Activated CD4-positive, alpha-beta memory T cell treated with anti-CD3 and anti-CD28 coated beads for 36 hours (primary cell): ENCODE data around the gene CDC34. TPM values are rescaled to one million over a fixed set of nuclear protein-coding genes. Genes with fewer than 3 reads are reported as not detected.
A peak's percentile ranks its signal among the peaks of the same experiment; 100 is the strongest.

Source experiments
- CTCF ChIA-PET: fragments of 350-600 bp; sonication (Branson Sonifier 250); formaldehyde crosslinking; loops from one replicate; lab custom pipeline; 2021; ENCODE audit warnings: antibody characterized with exemption, inconsistent platforms; lab: Charles Lee
- POLR2A ChIA-PET: fragments of 350-600 bp; sonication (Branson Sonifier 250); formaldehyde crosslinking; loops from one replicate; lab custom pipeline; 2021; ENCODE audit warnings: antibody characterized with exemption; lab: Charles Lee
- DNase-seq: peaks from one replicate; pipeline ENCODE4 v3.0.0-alpha.2; 2020
- H3K27ac Mint-ChIP-seq: one replicate; pipeline ENCODE4 v1.8.0; 2021; ENCODE audit warnings: mixed read lengths
- H3K27me3 Mint-ChIP-seq: one replicate; pipeline ENCODE4 v1.8.0; 2021; ENCODE audit warnings: mixed read lengths
- H3K36me3 Mint-ChIP-seq: one replicate; pipeline ENCODE4 v1.8.0; 2021; ENCODE audit warnings: mixed read lengths
- H3K4me1 Mint-ChIP-seq: one replicate; pipeline ENCODE4 v1.8.0; 2021; ENCODE audit warnings: low read depth, mixed read lengths
- H3K4me3 Mint-ChIP-seq: one replicate; pipeline ENCODE4 v1.8.0; 2021; ENCODE audit warnings: mild to moderate bottlenecking, mixed read lengths
- H3K9me3 Mint-ChIP-seq: one replicate; pipeline ENCODE4 v1.8.0; 2021; ENCODE audit warnings: mixed read lengths
- intact Hi-C: fragments of 100-400 bp; cut with micrococcal nuclease; formaldehyde crosslinking; loops from one replicate; pipeline ENCODE4 v1.15.1; 2023
- total RNA-seq, 2 experiments: library from RNA; stranded (reverse); gene quantifications; one replicate each; pipeline ENCODE4 v1.2.3, GENCODE V29; 2021

CDC34 gene
- total RNA-seq, 2 experiments from 2014 or later, result 45.9 to 46.4 TPM

DNA sequence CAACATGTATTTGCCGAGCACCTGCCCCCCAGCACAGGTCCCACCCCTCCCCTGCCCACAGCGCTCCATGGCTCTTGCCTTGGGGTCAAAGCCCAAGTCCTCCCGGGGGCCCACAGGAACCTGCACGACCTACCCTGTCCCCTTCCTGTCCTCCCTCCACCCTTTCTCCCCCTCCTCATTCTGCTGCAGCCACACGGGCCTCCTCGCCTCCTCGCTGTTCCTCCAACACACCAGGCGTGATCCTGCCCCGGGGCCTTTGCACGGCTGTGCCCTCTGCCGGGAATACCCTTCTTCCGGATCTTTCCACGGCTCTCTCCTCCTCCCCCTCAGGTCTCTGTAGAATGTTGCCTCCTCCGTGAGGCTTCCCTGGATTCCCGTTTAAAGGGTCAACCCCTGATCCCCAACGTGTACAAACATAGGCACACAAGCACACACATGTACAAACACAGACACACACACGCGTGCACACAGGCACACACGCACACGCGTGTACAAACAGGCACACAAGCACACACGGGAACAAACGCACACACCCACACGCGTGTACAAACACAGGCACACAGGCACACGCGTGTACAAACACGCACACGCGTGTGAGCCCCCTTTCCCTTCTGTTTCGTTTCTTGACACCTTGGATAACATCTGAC is 32.5 kb upstream of the CDC34 start:
- H3K4me1 Mint-ChIP-seq, result peaks cover 2% of the 10 kb centered on the region
- H3K36me3 Mint-ChIP-seq, result no peaks in the 10 kb centered on the region
- no peak for DNase-seq

DNA sequence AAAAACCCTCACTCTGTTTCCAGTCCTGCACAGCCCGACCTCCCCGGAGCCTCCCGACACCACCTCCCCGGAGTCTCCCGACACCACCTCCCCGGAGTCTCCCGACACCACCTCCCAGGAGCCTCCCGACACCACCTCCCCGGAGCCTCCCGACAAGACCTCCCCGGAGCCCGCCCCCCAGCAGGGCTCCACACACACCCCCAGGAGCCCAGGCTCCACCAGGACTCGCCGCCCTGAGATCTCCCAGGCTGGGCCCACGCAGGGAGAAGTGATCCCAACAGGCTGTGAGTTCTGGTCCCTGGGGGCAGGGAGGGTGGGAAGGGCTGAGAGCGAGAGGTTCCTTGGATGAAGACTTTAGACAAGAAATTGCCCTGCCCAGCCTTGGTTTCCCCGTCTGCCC is 29.9 kb upstream of the CDC34 start:
- CTCF ChIA-PET, result no interaction called here
- Mint-ChIP-seq H3K27me3 (peaks cover 11% of the 10 kb centered on the region), H3K4me3 (no peak overlapping the region), H3K9me3 (no peaks in the 10 kb centered on the region), H3K27ac (no peak overlapping the region), H3K4me1 (peaks cover 9% of the 10 kb centered on the region), H3K36me3 (no peaks in the 10 kb centered on the region)
- DNase-seq, result no peak
- POLR2A ChIA-PET, result no interaction called here
- intact Hi-C loops, result no loop called here

More for the DNA sequence above, 32.5 kb upstream of the CDC34 start:
- CTCF ChIA-PET, result interaction anchor here (1.4 to 1.6 kb wide), 2 partner anchors 7 to 12 kb away, joined by 7 read pairs; no protein-coding TSS in a partner anchor
- no peak overlapping the region for H3K27ac Mint-ChIP-seq
- POLR2A ChIA-PET, result no interaction called here
- H3K27me3 Mint-ChIP-seq, result peaks cover 15% of the 10 kb centered on the region
- intact Hi-C loops, result no loop called here
- H3K9me3 Mint-ChIP-seq, result no peaks in the 10 kb centered on the region
- no peak overlapping the region for H3K4me3 Mint-ChIP-seq

DNA sequence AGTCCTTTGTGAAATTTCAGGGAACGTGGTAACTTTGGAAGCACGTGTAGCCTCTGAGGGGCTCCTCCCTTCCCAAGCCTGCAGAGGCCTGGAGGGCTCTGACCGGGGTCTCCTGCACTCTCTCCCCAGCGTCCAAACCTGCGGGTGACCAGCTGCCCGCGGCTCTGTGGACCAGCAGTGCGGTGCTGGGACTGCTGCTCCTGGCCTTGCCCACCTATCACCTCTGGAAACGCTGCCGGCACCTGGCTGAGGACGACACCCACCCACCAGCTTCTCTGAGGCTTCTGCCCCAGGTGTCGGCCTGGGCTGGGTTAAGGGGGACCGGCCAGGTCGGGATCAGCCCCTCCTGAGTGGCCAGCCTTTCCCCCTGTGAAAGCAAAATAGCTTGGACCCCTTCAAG is 26.9 kb upstream of the CDC34 start:
- H3K4me3 Mint-ChIP-seq, result no peak overlapping the region
- H3K27ac Mint-ChIP-seq, result no peak overlapping the region
- POLR2A ChIA-PET, result no interaction called here
- H3K36me3 Mint-ChIP-seq, result no peaks in the 10 kb centered on the region
- no peak for DNase-seq
- intact Hi-C loops, result no loop called here
- peaks cover 26% of the 10 kb centered on the region for H3K4me1 Mint-ChIP-seq
- no peaks in the 10 kb centered on the region for H3K9me3 Mint-ChIP-seq
- no peaks in the 10 kb centered on the region for H3K27me3 Mint-ChIP-seq
- CTCF ChIA-PET, result no interaction called here

DNA sequence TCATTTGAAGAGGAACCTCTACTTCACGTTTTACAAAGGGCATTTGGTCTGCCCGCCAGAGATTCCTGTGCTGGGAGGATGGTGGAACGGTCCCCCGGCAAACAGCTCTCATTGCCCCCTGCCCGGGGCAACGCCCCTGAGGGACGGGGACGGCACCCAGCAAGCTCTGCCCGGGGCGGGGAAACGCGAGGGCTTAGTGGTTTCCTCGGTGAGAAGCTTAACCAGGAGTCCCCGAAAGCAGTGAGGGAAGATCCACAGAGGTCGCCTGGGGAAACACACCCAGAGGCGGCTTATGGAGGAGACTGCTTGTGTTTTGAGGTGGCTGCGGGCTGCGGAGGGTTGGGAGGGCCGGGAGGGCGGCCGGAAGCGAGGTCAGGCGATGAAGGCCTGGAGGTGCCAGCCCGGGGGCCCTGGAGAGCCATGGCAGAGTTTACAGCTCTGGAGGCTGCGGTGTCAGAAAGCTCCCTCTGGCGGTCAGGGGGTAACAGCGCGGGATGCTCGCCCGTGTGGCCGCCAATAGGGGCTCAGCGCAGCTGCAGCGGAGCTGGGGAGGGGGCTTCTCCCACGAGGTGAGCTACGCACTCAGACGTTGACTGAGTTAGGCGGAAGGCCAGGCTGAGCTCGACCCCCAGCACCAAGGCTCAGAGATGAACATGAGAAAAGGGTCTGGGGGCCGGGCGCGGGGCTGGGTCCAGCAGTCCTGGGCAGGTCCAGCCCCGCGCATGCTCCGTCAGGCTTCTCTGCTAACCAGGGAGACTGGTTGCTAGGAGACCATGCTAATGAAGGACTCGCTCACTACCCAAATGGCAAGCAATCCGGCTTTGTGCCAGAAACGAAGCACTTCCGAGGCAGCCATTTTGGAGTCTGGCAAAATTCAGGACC is 24.9 kb upstream of the CDC34 start:
- peaks cover 40% of the 10 kb centered on the region for H3K4me1 Mint-ChIP-seq
- CTCF ChIA-PET, result interaction anchor here (0.7 to 2.2 kb wide), 21 partner anchors 9 to 260 kb away, joined by 3 to 26 read pairs (median 4); partner anchors contain the start of genes CDC34 and MADCAM1
- peak overlapping the region; percentile 89 for H3K4me3 Mint-ChIP-seq
- DNase-seq, result peak; percentile 95
- no peaks in the 10 kb centered on the region for H3K27me3 Mint-ChIP-seq
- peak overlapping the region; percentile 100 for H3K27ac Mint-ChIP-seq
- POLR2A ChIA-PET, result interaction anchor here (1.0 to 2.6 kb wide), 6 partner anchors 9 to 66 kb away, joined by 3 to 16 read pairs (median 4); partner anchors contain the start of gene CDC34
- H3K9me3 Mint-ChIP-seq, result no peaks in the 10 kb centered on the region
- peaks cover 1% of the 10 kb centered on the region for H3K36me3 Mint-ChIP-seq
- intact Hi-C loops, result loop anchor here (1.0 to 2.0 kb wide), 6 partner anchors 17 to 291 kb away; partner anchors contain the start of genes BSG, MIER2 and PTBP1

DNA sequence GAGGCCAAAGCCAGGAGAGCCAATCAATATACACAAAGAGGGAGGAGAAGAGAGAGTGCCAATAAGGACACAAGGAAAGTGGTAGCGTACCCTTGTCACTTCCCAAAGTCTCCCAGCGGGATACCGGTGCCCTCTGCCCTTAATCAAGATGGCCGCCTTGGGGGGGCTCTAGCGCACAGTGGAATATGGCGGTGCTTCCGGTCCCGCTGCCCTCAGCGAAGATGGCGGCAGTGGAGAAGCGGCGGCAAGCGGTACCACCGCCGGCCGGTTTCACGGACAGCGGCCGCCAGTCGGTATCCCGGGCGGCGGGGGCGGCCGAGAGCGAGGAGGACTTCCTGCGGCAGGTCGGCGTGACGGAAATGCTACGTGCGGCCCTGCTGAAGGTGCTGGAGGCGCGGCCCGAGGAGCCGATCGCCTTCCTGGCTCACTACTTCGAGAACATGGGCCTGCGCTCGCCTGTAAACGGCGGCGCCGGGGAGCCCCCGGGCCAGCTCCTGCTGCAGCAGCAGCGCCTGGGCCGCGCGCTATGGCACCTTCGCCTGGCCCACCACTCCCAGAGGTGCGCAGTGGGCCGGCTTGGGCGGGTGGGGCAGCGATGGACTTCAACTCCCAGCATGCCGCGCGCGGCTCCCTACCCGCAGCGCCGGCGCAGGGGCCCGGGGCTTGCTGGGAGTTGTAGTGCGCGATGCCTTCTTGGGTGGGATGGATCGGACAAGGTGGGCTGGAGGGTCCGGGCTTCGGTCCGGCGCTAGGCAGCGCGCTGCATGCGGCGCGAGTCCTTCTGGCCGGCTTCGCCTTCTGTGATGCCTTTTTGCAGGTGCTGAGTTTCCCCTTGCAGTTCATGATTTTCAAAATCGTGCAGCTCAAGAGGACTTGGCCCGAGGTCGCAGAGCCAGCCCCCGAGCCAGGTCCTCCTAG is 24.0 kb upstream of the CDC34 start, which contains the start of gene TPGS1:
Gene TPGS1 (plus strand): TSS at position 212 of the 918 bp plus-strand sequence. CDS start 10 bp downstream, at position 222.
- intact Hi-C loops, result loop anchor here (1.0 to 2.0 kb wide), 6 partner anchors 18 to 290 kb away; partner anchors contain the start of genes BSG, MIER2 and PTBP1
- no peaks in the 10 kb centered on the region for H3K9me3 Mint-ChIP-seq
- H3K4me3 Mint-ChIP-seq, result peak within 1 kb of the TSS; percentile 89
- POLR2A ChIA-PET, result interaction anchor here (1.2 to 2.6 kb wide), 5 partner anchors 10 to 65 kb away, joined by 3 to 16 read pairs (median 5); partner anchors contain the start of gene CDC34
- H3K36me3 Mint-ChIP-seq, result peaks cover 1% of the 10 kb centered on the region
- H3K4me1 Mint-ChIP-seq, result peaks cover 46% of the 10 kb centered on the region
- peak within 1 kb of the TSS; percentile 100 for H3K27ac Mint-ChIP-seq
- H3K27me3 Mint-ChIP-seq, result no peaks in the 10 kb centered on the region
- DNase-seq, result peak; percentile 85
- CTCF ChIA-PET, result interaction anchor here (0.7 to 2.2 kb wide), 17 partner anchors 9 to 260 kb away, joined by 3 to 26 read pairs (median 6); partner anchors contain the start of genes CDC34 and MADCAM1

DNA sequence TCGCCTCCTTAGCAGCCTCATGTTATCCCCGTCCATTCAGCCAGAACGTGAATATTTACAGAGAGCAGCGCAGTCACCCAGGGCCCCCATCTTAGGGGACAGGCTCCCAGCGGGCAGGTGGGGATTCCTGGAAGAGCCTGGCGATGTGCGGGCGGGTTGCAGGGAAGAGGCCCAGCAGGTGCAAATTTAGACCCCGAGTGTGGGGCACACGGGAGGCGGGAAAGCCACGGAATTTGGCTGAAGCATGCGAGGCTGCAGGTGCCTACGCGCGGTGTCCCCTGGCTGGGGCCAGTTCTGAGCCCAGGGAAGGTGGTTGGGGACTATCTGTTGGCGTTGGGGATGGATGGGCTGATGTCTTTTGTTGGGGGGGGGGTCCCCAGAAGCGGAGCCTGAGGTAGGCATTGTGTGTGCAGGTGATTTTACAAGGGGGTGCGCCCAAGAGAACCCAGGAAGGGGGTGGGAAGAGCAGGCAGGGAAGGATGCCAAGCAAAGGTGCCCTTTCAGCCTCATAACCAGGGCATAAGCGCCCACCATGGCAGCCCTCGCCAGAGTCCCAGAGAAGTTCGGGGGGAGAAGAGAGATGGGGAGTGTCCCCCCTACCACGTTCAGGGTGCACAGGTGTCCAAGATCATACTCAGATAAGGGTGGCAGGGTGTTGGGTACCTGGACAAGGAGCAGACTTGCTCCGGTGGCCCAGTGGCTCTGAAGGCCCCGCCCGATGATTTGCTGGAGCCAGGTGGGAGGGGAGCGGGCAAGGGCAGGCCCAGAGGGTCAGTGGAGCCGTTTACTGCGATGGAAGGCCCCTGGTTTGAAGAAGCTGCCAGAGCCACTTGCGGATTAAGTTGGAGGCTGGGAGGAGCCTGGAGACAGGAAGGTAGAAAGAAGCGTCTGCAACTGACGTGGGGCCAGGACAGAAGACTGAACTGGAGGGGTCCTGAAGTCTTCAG is 23.1 kb upstream of the CDC34 start:
- H3K9me3 Mint-ChIP-seq, result no peaks in the 10 kb centered on the region
- ChIA-PET POLR2A (interaction anchor here (2.2 to 2.6 kb wide), 2 partner anchors 20 to 23 kb away, joined by 13 to 16 read pairs; partner anchors contain the start of gene CDC34), CTCF (interaction anchor here (2.2 kb wide), 1 partner anchor 23 kb away, joined by 17 read pairs; the partner anchor contains the start of gene CDC34)
- peak overlapping the region; percentile 100 for H3K27ac Mint-ChIP-seq
- intact Hi-C loops, result no loop called here
- H3K36me3 Mint-ChIP-seq, result peaks cover 1% of the 10 kb centered on the region
- H3K27me3 Mint-ChIP-seq, result no peaks in the 10 kb centered on the region
- peak overlapping the region; percentile 89 for H3K4me3 Mint-ChIP-seq
- no peak for DNase-seq
- H3K4me1 Mint-ChIP-seq, result peaks cover 46% of the 10 kb centered on the region

DNA sequence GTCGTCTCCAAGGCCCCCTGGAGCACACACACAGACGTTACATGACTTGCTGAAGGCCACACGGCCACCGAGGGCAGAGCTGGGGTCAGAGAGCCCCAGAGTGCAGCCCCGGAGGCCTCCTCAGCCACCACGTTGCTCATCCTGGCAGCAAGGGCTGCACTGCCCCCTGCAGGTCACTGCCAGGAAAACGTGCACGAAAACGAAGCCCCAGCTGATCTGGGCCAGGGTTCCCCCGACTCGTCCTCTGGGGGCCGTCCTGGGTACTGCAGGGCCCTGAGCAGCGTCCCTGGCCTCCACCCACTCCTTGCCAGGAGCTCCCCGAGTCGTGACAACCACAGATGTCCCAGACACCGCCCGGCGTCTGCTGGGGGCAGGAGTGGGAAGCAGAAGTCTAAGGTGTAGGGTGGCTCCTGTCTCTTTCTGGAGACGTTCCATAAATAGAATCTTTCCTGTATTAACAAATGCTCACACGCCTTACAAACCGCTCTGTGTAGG is 20.9 kb upstream of the CDC34 start:
- DNase-seq, result peak; percentile 97
- Mint-ChIP-seq H3K4me1 (peaks cover 44% of the 10 kb centered on the region), H3K27me3 (no peaks in the 10 kb centered on the region), H3K9me3 (no peaks in the 10 kb centered on the region), H3K27ac (peak overlapping the region; percentile 97), H3K36me3 (peaks cover 1% of the 10 kb centered on the region), H3K4me3 (peak overlapping the region; percentile 78)
- CTCF ChIA-PET, result interaction anchor here (0.6 to 2.5 kb wide), 33 partner anchors 8 to 264 kb away, joined by 3 to 66 read pairs (median 5); partner anchors contain the start of genes BSG and CDC34
- POLR2A ChIA-PET, result interaction anchor here (0.7 to 2.4 kb wide), 6 partner anchors 19 to 101 kb away, joined by 3 to 11 read pairs (median 6); partner anchors contain the start of gene CDC34
- intact Hi-C loops, result loop anchor here (2.0 to 5.0 kb wide), 2 partner anchors 20 to 152 kb away; partner anchors contain the start of genes CDC34 and RNF126

DNA sequence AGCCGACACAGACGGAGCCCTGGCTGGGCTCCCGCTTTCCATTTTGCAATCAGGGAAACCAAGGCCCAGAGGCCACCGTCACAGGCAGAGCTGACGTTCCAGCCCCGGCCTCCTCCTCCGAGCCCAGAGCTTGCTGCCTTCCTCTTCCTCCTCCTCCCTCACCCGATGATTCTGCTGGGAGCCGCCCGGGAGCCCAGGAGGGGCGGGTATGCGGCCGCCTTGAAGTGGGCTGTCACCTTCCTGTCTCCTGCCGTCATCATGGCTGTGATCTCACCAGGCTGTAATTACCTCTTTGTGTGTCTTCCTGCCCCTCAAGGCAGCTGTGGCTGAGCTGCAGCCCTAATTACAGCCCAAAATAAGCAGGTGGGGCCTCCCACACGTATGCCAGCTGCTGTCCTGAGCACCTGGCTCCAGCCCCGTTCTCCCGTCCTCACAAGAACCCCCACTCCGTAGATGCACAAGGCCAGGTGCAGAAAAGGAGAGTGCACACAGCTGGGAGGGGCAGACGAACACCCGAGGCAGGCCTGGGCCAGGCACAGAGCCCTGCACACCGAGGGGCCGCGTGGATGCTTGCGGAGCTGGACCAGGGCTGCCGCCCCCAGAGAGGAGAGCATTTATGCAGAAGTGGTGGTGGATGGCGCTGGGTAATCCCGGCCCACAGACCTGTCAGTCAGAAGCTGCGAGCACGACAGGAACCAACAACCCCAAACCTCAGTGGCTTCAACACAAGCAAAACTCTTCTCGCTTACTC is 20.3 kb upstream of the CDC34 start:
- CTCF ChIA-PET, result interaction anchor here (0.6 to 2.5 kb wide), 31 partner anchors 8 to 264 kb away, joined by 3 to 66 read pairs (median 5); partner anchors contain the start of genes BSG and CDC34
- Mint-ChIP-seq H3K4me3 (peak overlapping the region; percentile 78), H3K27ac (peak overlapping the region; percentile 97), H3K9me3 (no peaks in the 10 kb centered on the region), H3K27me3 (no peaks in the 10 kb centered on the region), H3K4me1 (peaks cover 42% of the 10 kb centered on the region), H3K36me3 (peaks cover 1% of the 10 kb centered on the region)
- peak; percentile 87 for DNase-seq
- intact Hi-C loops, result loop anchor here (2.0 to 5.0 kb wide), 2 partner anchors 20 to 151 kb away; partner anchors contain the start of genes CDC34 and RNF126
- POLR2A ChIA-PET, result interaction anchor here (1.4 to 2.4 kb wide), 4 partner anchors 18 to 60 kb away, joined by 5 to 11 read pairs (median 8); partner anchors contain the start of gene CDC34
